ENCODE data around the gene MAP1B. TPM values are rescaled to one million over a fixed set of nuclear protein-coding genes. Genes with fewer than 3 reads are reported as not detected.

Gene MAP1B
- total and polyA plus RNA-seq, 10 of the 15 experiments (the other 5 are each of a cell fraction or from before 2014, with no cell fraction given), result 0.02 to 0.81 (median 0.06) TPM; not detected in 1

- 0 out of 2 replicates have a peak, but pooled peaks cover 2% of the 10 kb centered on the region for H3K4me1 ChIP-seq (ENCODE audit: control insufficient read depth, insufficient read depth, low read length)
- no peaks in the 10 kb centered on the region for H3K36me3 ChIP-seq (ENCODE audit: control insufficient read depth in 2 of 2, insufficient read depth in 2 of 2, low read length in 1 of 2)
- H3K79me2 ChIP-seq (ENCODE audit: control insufficient read depth, insufficient read depth, low read length), result no peaks in the 10 kb centered on the region
- BruUV-seq (replicated peaks), result no TSS peak
- intact Hi-C loops (cut with micrococcal nuclease; ENCODE audit: unreplicated experiment), result no loop called here
- 92% methylated on average over 1 of the region's 1 CpG for WGBS (ENCODE audit: insufficient coverage, insufficient replicate concordance, low lambda C conversion rate, missing lambda C conversion rate)
- no peaks in the 10 kb centered on the region for H3K9me3 ChIP-seq (replicated peaks; ENCODE audit: control insufficient read depth, insufficient read depth, low read length)
- no peaks in the 10 kb centered on the region for H4K20me1 ChIP-seq (ENCODE audit: control insufficient read depth, insufficient read depth)
- no peak for DNase-seq (ENCODE audit: low read depth, low spot score)
- H3K27ac ChIP-seq (ENCODE audit: control insufficient read depth, insufficient read depth), result no peak overlapping the region
- ChIA-PET CTCF (interaction anchor here (1.4 to 1.8 kb wide), 2 partner anchors 14 to 338 kb away, joined by 4 to 5 read pairs; no protein-coding TSS in a partner anchor), POLR2A (no interaction called here), SMC1A (ENCODE audit: uncharacterized antibody, unreplicated experiment) (no interaction called here), RAD21 (ENCODE audit: unreplicated experiment) (no interaction called here)
- H3K4me2 ChIP-seq (ENCODE audit: control insufficient read depth, insufficient read depth), result no peak overlapping the region
- no peak for ATAC-seq
- TF ChIP-seq, protein P1, sequence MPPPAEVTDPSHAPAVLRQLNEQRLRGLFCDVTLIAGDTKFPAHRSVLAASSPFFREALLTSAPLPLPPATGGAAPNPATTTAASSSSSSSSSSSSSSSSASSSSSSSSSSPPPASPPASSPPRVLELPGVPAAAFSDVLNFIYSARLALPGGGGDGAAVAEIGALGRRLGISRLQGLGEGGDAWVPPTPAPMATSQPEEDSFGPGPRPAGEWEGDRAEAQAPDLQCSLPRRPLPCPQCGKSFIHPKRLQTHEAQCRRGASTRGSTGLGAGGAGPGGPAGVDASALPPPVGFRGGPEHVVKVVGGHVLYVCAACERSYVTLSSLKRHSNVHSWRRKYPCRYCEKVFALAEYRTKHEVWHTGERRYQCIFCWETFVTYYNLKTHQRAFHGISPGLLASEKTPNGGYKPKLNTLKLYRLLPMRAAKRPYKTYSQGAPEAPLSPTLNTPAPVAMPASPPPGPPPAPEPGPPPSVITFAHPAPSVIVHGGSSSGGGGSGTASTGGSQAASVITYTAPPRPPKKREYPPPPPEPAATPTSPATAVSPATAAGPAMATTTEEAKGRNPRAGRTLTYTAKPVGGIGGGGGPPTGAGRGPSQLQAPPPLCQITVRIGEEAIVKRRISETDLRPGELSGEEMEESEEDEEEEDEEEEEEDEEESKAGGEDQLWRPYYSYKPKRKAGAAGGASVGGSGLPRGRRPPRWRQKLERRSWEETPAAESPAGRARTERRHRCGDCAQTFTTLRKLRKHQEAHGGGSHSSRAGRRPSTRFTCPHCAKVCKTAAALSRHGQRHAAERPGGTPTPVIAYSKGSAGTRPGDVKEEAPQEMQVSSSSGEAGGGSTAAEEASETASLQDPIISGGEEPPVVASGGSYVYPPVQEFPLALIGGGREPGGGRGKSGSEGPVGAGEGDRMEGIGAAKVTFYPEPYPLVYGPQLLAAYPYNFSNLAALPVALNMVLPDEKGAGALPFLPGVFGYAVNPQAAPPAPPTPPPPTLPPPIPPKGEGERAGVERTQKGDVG (CRISPR knock-in tag; IDR thresholded peaks at IDR 0.05), result no peak
- TF ChIP-seq ATF7 (IDR thresholded peaks at IDR 0.05; ENCODE audit: low read depth), result no peak
- no peak for TF ChIP-seq E2F4 (IDR thresholded peaks at IDR 0.05; ENCODE audit: low read depth, low read length)
- TF ChIP-seq ZNF207 (IDR thresholded peaks at IDR 0.05; ENCODE audit: borderline replicate concordance), result no peak
- TF ChIP-seq CHD1 (IDR thresholded peaks at IDR 0.05; ENCODE audit: low read depth, low read length), result no peak
- TF ChIP-seq NR2C2 (IDR thresholded peaks at IDR 0.05; ENCODE audit: borderline replicate concordance, control insufficient read depth, insufficient read length, low read depth), result no peak
- TF ChIP-seq NFXL1 (IDR thresholded peaks at IDR 0.05; ENCODE audit: borderline replicate concordance), result no peak
- TF ChIP-seq SMAD5 (IDR thresholded peaks at IDR 0.05; ENCODE audit: low read depth), result no peak
- no peak overlapping the region for H2AFZ ChIP-seq (ENCODE audit: control insufficient read depth, low read depth, low read length)
- peaks cover 2% of the 10 kb centered on the region in 2 experiments; a peak in 2 of 4 replicates for H3K27me3 ChIP-seq (replicated peaks in 1 of 2; ENCODE audit: control insufficient read depth in 2 of 2, insufficient read depth in 2 of 2, low read length in 1 of 2)
- H3K9ac ChIP-seq (ENCODE audit: control insufficient read depth, insufficient read depth, low read length), result no peak overlapping the region
- in situ Hi-C loops (cut with MboI), result no loop called here
- no peak overlapping the region for H3K4me3 ChIP-seq
- no peak for FAIRE-seq
Observed at GRCh38 chr5:72112389-72112788, 5.1 kb downstream of the MAP1B start.

All from GM12878 (cell line).